ENCODE results near the gene MCEE. TPM values are rescaled to one million over a fixed set of nuclear protein-coding genes. Genes with fewer than 3 reads are reported as not detected.
"Not testable (repeated sequence)": the region's sequence is repeated elsewhere in the genome, so short reads cannot be mapped to it uniquely, and the experiment has no call there.

Gene MCEE
- 9.5 and 18.9 TPM in 2 replicates for total RNA-seq (2014; rRNA removed; shearing (Covaris generic); ENCODE audit: low replicate concordance)

GRCh38 chr2:71130152-71130904 is at the start of gene MCEE, which contains the start of gene MPHOSPH10:
TSS of gene MCEE (minus strand) at chr2:71130229. CDS start at chr2:71130219, 10 bp downstream.
TSS of gene MPHOSPH10 (plus strand) at chr2:71130634. CDS start at chr2:71130666, 32 bp downstream.
- peak; percentile 91 for DNase-seq (ENCODE audit: low read depth)
- in situ Hi-C loops (cut with HindIII; ENCODE audit: low pct_unique_long_range_greater_than_20kb, low sequenced_read_pairs): no loop called here

GRCh38 chr2:71178836-71179235 is 48.8 kb upstream of the MCEE start:
- in situ Hi-C loops (cut with HindIII; ENCODE audit: low pct_unique_long_range_greater_than_20kb, low sequenced_read_pairs); DNase-seq (ENCODE audit: low read depth): not testable (repeated sequence)

GRCh38 chr2:71174207-71174606 is 44.2 kb upstream of the MCEE start:
- in situ Hi-C loops (cut with HindIII; ENCODE audit: low pct_unique_long_range_greater_than_20kb, low sequenced_read_pairs): no loop called here
- DNase-seq (ENCODE audit: low read depth): no peak

- in situ Hi-C loops (cut with HindIII; ENCODE audit: low pct_unique_long_range_greater_than_20kb, low sequenced_read_pairs): no loop called here
- DNase-seq (ENCODE audit: low read depth): no peak
Observed at GRCh38 chr2:71173096-71173495, 43.1 kb upstream of the MCEE start.

- DNase-seq (ENCODE audit: low read depth): no peak
- in situ Hi-C loops (cut with HindIII; ENCODE audit: low pct_unique_long_range_greater_than_20kb, low sequenced_read_pairs): no loop called here
Observed at GRCh38 chr2:71166812-71167211, 36.8 kb upstream of the MCEE start.

GRCh38 chr2:71157124-71157793 is 27.2 kb upstream of the MCEE start:
- no peak for DNase-seq (ENCODE audit: low read depth)
- in situ Hi-C loops (cut with HindIII; ENCODE audit: low pct_unique_long_range_greater_than_20kb, low sequenced_read_pairs): no loop called here

- no peak for DNase-seq (ENCODE audit: low read depth)
- in situ Hi-C loops (cut with HindIII; ENCODE audit: low pct_unique_long_range_greater_than_20kb, low sequenced_read_pairs): no loop called here
Observed at GRCh38 chr2:71156573-71156972, 26.5 kb upstream of the MCEE start.

GRCh38 chr2:71155846-71156245 is 25.8 kb upstream of the MCEE start:
- in situ Hi-C loops (cut with HindIII; ENCODE audit: low pct_unique_long_range_greater_than_20kb, low sequenced_read_pairs): no loop called here
- DNase-seq (ENCODE audit: low read depth): no peak

GRCh38 chr2:71154798-71155197 is 24.8 kb upstream of the MCEE start:
- in situ Hi-C loops (cut with HindIII; ENCODE audit: low pct_unique_long_range_greater_than_20kb, low sequenced_read_pairs): no loop called here
- DNase-seq (ENCODE audit: low read depth): no peak

GRCh38 chr2:71154279-71154678 is 24.2 kb upstream of the MCEE start:
- no peak for DNase-seq (ENCODE audit: low read depth)
- in situ Hi-C loops (cut with HindIII; ENCODE audit: low pct_unique_long_range_greater_than_20kb, low sequenced_read_pairs): no loop called here

GRCh38 chr2:71153585-71154224 is 23.7 kb upstream of the MCEE start:
- DNase-seq (ENCODE audit: low read depth): no peak
- in situ Hi-C loops (cut with HindIII; ENCODE audit: low pct_unique_long_range_greater_than_20kb, low sequenced_read_pairs): no loop called here

- in situ Hi-C loops (cut with HindIII; ENCODE audit: low pct_unique_long_range_greater_than_20kb, low sequenced_read_pairs): no loop called here
- no peak for DNase-seq (ENCODE audit: low read depth)
Observed at GRCh38 chr2:71151620-71152019, 21.6 kb upstream of the MCEE start.

GRCh38 chr2:71150082-71150816 is 20.2 kb upstream of the MCEE start:
- in situ Hi-C loops (cut with HindIII; ENCODE audit: low pct_unique_long_range_greater_than_20kb, low sequenced_read_pairs): no loop called here
- no peak for DNase-seq (ENCODE audit: low read depth)

- in situ Hi-C loops (cut with HindIII; ENCODE audit: low pct_unique_long_range_greater_than_20kb, low sequenced_read_pairs): no loop called here
Observed at GRCh38 chr2:71148506-71149063, 18.6 kb upstream of the MCEE start.

GRCh38 chr2:71143782-71144181 is 13.8 kb upstream of the MCEE start:
- no peak for DNase-seq (ENCODE audit: low read depth)
- in situ Hi-C loops (cut with HindIII; ENCODE audit: low pct_unique_long_range_greater_than_20kb, low sequenced_read_pairs): no loop called here

More at GRCh38 chr2:71148506-71149063, 18.6 kb upstream of the MCEE start:
- no peak for DNase-seq (ENCODE audit: low read depth)

GRCh38 chr2:71136174-71136573 is 6.1 kb upstream of the MCEE start:
- in situ Hi-C loops (cut with HindIII; ENCODE audit: low pct_unique_long_range_greater_than_20kb, low sequenced_read_pairs): no loop called here
- DNase-seq (ENCODE audit: low read depth): no peak

- in situ Hi-C loops (cut with HindIII; ENCODE audit: low pct_unique_long_range_greater_than_20kb, low sequenced_read_pairs): no loop called here
- no peak for DNase-seq (ENCODE audit: low read depth)
Observed at GRCh38 chr2:71133603-71134002, 3.6 kb upstream of the MCEE start.
